GM18499 (cell line): Measurements from ENCODE around the gene PDYN.

Experiments used
- ATAC-seq: cut with Tn5 transposase; IDR thresholded peaks from one replicate; pipeline ENCODE4 v1.9.1; 2021; ENCODE audit warnings: moderate number of reproducible peaks; ENCODE audit not compliant: insufficient read depth, unreplicated experiment

PDYN gene

GRCh38 chr20:1995531-1996310, 1.9 kb upstream of the PDYN start:
- ATAC-seq, result no peak

DNA sequence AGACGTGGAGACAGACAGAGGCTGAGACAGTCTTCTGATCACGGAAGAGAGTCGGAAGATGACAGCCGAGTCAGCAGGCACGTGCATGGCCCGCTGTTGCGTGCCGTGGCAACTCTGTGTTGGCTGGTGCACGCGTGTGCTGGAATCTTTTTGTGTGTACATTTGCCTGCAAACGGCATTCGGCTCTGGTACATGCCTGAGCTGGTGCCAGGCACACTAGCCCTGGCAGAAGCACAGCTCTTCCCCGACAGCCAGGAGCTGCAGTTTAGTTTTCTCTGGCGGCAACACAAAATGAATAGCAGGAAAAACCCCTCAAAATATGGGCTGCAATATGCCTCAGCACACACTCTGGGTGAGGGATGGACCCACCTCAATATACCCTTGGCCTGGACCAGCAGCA, 769 bp upstream of the PDYN start:
- ATAC-seq, result no peak

- ATAC-seq, result no peak
Measured at GRCh38 chr20:1992359-1993110, 1.3 kb downstream of the PDYN start.

- ATAC-seq, result no peak
Measured at GRCh38 chr20:1987826-1988225, 6.0 kb downstream of the PDYN start.

- ATAC-seq, result no peak
Measured at GRCh38 chr20:1983301-1983700, 10.6 kb downstream of the PDYN start.

GRCh38 chr20:1982686-1983085, 11.2 kb downstream of the PDYN start:
- ATAC-seq, result no peak

- ATAC-seq, result no peak
Measured at GRCh38 chr20:1979106-1979778, 14.6 kb downstream of the PDYN start.

GRCh38 chr20:1975291-1975690, 18.6 kb downstream of the PDYN start:
- no peak for ATAC-seq

- no peak for ATAC-seq
Measured at GRCh38 chr20:1973601-1974440, 20.0 kb downstream of the PDYN start.

DNA sequence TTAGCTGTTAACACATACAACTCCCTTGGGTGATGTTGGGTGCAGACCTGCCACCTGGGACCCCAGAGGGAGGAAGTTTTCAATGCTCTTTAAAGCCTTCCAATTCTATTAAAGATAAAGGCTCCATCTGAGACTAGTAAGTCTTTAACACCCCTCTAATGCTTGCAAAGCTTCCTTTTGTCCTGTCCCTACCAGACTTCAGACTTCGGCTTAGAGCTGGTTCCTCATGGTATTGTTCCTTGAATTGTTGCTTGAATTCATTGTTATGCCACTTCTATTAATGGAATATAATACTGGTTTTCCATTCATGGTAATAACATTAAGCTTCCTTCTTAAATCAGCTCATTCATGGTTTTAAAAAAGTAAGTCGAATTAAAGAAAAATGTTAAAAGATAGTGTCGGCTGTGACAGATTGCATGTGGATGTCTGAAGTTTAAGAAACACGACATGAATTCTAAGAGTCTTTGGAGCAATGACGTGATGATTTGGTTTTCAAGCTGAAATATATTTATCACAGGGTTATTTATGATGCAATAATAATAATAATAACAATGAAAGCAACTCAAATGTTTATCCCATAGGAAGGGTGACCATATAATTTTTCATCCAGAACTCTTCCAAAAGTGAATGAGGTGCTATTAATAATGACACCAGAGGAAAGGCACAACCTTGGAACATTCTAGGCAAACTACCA, 21.8 kb downstream of the PDYN start:
- no peak for ATAC-seq

DNA sequence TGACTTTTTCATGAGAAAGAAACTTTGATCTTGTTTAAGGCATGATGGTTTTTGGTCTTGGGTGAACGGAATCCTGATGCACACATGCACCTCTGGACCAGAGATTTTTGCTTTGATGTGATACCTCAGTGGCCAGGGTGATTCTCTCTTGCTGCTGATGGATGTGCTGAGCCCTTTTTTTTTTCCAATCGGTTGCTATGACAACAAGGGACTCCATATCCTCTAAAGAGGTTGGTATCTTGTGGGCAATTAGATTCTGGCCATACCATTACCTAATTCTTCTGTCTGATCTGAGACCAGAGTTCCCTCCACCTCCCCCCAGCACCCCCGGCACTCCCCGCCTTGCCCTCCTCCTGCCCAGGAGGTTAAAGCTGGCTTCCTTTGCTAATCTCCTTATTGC, 24.9 kb downstream of the PDYN start:
- ATAC-seq, result no peak

DNA sequence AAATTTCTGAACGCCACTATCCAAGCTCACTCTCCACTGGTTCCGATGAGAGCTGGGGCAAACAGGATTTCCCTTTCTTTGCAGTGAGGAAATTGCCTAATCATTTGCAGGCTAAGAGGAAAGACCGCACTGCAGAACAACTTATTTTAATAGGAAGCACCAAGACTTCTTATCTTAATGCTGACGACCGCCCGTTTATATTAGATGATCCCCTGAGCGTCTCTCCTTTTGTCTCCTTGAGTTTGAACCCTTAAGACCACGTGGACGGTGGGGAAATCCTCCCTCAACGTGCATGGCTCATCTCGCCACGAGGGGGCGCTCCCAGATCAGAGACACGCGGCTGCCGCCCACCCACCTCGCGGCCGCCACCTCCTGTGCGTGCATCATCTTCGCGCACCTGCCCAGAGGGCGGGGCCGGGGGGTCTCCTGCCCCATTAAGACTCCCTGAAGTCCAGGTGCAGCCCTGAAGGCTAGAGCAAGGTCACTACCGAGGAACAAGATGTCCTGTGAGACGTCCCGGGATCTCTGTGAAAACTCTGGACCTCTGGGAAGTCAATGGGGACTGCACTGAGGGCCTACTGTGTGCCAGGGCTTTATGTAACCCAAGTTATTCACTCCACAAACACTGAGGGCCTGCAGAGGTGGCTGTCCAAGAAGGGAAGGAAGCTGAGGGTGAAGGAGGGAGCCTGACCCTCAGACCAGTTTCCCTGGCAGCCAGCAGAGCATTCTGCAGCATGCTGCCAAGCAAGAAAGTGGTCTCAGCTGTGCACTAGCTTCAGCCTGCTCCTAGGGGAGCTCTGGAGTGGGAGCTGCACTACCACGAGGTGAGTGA, 28.1 kb downstream of the PDYN start:
- no peak for ATAC-seq

DNA sequence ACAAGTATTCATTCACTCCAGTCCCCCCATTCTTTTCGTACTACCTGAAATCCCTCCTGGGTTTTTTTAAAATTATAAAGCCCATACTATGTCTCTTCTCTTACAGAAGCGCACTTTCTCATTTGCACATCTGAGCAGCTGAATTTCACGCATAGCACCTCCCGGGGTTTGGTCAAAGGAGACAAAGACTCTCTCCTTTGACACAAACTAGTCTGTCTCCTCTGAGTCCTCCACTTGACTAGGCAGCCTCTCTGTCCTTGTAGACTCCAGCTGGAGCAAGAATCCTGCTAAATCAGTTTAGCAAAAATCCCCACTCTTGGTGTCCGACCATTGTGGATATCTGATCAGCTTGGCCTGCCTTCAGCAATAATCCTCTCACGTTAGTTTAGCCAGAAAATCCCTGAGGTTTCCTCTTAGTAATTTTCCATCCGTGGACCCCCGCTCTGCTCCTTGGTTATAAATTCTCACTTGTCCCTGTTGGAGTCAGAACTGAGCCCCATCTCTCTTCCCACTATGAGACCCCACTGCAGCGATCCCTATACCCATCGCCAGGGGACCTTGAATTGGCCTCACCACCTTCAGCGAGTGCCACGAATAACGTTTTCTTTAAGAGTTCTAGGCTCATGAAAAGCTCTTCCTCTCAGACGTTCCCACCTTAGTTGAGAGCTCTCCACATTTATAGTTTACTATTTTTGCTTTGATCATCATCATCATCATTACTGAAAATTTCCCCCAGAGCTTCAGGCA, 29.0 kb downstream of the PDYN start:
- no peak for ATAC-seq

DNA sequence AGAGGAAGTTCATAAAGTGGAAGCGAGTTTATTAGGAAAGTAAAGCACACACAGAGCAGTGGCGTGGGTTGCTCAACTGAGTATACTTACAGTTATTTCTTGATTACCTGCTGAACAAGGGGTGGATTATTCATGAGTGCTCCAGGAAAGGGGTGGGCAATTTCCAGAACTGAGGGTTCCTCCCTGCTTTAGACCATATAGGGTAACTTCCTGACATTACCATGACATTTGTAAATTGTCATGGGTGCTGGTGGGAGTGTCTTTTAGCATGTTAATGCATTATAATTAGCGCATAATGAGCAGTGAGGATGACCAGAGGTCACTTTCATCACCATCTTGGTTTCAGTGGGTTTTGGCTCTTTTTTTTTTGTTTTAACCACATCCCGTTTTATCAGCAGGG, 29.8 kb downstream of the PDYN start:
- no peak for ATAC-seq

GRCh38 chr20:1961374-1961773, 32.5 kb downstream of the PDYN start:
- ATAC-seq, result no peak

GRCh38 chr20:1959156-1959555, 34.7 kb downstream of the PDYN start:
- no peak for ATAC-seq

DNA sequence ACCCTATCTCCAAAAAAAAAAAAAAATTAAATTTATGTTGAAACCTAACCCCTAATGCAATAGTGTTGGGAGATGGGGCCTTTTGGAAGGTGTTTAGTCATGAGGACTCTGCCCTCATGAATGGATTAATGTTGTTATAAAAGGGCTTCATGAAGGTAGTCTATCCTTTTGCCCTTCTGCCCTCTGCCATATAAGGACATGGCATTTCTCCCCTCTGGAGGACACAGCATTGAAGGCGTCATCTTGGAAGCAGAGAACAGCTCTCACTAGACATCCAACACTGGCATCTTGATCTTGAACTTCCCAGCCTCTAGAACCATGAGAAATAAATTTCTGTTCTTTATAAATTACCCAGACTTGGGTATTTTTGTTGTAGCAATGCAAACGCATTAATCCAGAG, 35.4 kb downstream of the PDYN start:
- no peak for ATAC-seq

- ATAC-seq, result no peak
Measured at GRCh38 chr20:1955217-1955616, 38.6 kb downstream of the PDYN start.
